Measurements from ENCODE around the gene LRRC72. TPM values are rescaled to one million over a fixed set of nuclear protein-coding genes. Genes with fewer than 3 reads are reported as not detected.

Gene LRRC72
- total and polyA plus RNA-seq, 2 donors (not counting 1 experiment from before 2014, with no cell fraction given): not detected

- Histone ChIP-seq H3K4me2 (ENCODE audit: extremely low read depth, insufficient read depth, low read length) (no peak overlapping the region), H3K36me3 (ENCODE audit: control insufficient read depth, insufficient read depth, low read length) (peaks cover 2% of the 10 kb centered on the region), H3K79me2 (ENCODE audit: control insufficient read depth, insufficient read depth, low read length) (no peaks in the 10 kb centered on the region), H3K9ac (ENCODE audit: insufficient read depth, low read length) (no peak overlapping the region), H3K4me3 (replicated peaks in 1 of 4; ENCODE audit: control extremely low read depth in 1 of 4, insufficient read depth in 1 of 4, low read depth in 3 of 4, low read length in 4 of 4) (no peak overlapping the region), H3K4me1 (ENCODE audit: control insufficient read depth, extremely low read depth, insufficient read depth, low read length) (no peaks in the 10 kb centered on the region), H4K20me1 (ENCODE audit: control insufficient read depth, extremely low read depth, insufficient read depth, low read length) (no peaks in the 10 kb centered on the region), H3K27ac (ENCODE audit: insufficient read depth, low read length) (no peak overlapping the region), H3K9me3 (ENCODE audit: control insufficient read depth, insufficient read depth, low read depth, low read length) (no peaks in the 10 kb centered on the region), H2AFZ (ENCODE audit: low read length) (no peak overlapping the region), H3K27me3 (ENCODE audit: control insufficient read depth, insufficient read depth, low read length) (no peaks in the 10 kb centered on the region)
- DNase-seq (ENCODE audit: low read depth in 2 of 2): no peak
- TF ChIP-seq, protein P1, sequence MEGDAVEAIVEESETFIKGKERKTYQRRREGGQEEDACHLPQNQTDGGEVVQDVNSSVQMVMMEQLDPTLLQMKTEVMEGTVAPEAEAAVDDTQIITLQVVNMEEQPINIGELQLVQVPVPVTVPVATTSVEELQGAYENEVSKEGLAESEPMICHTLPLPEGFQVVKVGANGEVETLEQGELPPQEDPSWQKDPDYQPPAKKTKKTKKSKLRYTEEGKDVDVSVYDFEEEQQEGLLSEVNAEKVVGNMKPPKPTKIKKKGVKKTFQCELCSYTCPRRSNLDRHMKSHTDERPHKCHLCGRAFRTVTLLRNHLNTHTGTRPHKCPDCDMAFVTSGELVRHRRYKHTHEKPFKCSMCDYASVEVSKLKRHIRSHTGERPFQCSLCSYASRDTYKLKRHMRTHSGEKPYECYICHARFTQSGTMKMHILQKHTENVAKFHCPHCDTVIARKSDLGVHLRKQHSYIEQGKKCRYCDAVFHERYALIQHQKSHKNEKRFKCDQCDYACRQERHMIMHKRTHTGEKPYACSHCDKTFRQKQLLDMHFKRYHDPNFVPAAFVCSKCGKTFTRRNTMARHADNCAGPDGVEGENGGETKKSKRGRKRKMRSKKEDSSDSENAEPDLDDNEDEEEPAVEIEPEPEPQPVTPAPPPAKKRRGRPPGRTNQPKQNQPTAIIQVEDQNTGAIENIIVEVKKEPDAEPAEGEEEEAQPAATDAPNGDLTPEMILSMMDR (conservative IDR thresholded peaks at IDR 0.05 in 1 of 2, IDR thresholded peaks at IDR 0.05 in 1 of 2; ENCODE audit: low read depth in 1 of 2, low read length in 2 of 2): no peak
- TF ChIP-seq EZH2 (IDR thresholded peaks at IDR 0.05; ENCODE audit: low read length, missing control alignments): no peak
Observed at GRCh38 chr7:16611711-16612110, 85.1 kb downstream of the LRRC72 start.

GRCh38 chr7:16615228-16615627, 88.6 kb downstream of the LRRC72 start:
- no peaks in the 10 kb centered on the region for H3K4me1 ChIP-seq (ENCODE audit: control insufficient read depth, extremely low read depth, insufficient read depth, low read length)
- H3K27me3 ChIP-seq (ENCODE audit: control insufficient read depth, insufficient read depth, low read length): no peaks in the 10 kb centered on the region
- no peaks in the 10 kb centered on the region for H4K20me1 ChIP-seq (ENCODE audit: control insufficient read depth, extremely low read depth, insufficient read depth, low read length)
- TF ChIP-seq, protein P1 (conservative IDR thresholded peaks at IDR 0.05 in 1 of 2, IDR thresholded peaks at IDR 0.05 in 1 of 2; ENCODE audit: low read depth in 1 of 2, low read length in 2 of 2): no peak
- no peak for TF ChIP-seq EZH2 (IDR thresholded peaks at IDR 0.05; ENCODE audit: low read length, missing control alignments)
- no peak overlapping the region for H2AFZ ChIP-seq (ENCODE audit: low read length)
- H3K4me2 ChIP-seq (ENCODE audit: extremely low read depth, insufficient read depth, low read length): no peak overlapping the region
- no peaks in the 10 kb centered on the region for H3K79me2 ChIP-seq (ENCODE audit: control insufficient read depth, insufficient read depth, low read length)
- H3K27ac ChIP-seq (ENCODE audit: insufficient read depth, low read length): no peak overlapping the region
- no peaks in the 10 kb centered on the region for H3K9me3 ChIP-seq (ENCODE audit: control insufficient read depth, insufficient read depth, low read depth, low read length)
- DNase-seq (ENCODE audit: low read depth in 2 of 2): no peak
- H3K36me3 ChIP-seq (ENCODE audit: control insufficient read depth, insufficient read depth, low read length): peaks cover 4% of the 10 kb centered on the region
- no peak overlapping the region for H3K9ac ChIP-seq (ENCODE audit: insufficient read depth, low read length)
- H3K4me3 ChIP-seq (replicated peaks in 1 of 4; ENCODE audit: control extremely low read depth in 1 of 4, insufficient read depth in 1 of 4, low read depth in 3 of 4, low read length in 4 of 4): no peak overlapping the region

DNA sequence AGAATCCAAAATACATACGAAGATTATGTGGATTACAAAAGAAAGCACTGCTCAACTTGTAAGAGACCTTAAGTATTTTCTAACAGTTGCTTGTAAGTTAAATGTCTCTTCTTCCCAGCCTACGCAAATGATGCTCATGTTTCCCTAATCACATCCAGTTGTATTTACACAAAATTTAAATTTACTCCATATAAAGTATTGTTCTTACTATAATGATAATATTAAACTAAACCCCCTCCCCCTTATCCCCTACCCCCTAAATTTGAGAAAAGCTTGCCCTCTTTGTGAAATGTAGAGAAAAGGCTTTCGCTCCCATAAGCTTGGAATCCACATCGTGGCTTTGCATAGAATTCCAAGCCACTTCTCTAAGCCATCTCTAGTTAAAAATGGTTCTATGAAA, 89.5 kb downstream of the LRRC72 start:
- Histone ChIP-seq H2AFZ (ENCODE audit: low read length) (no peak overlapping the region), H4K20me1 (ENCODE audit: control insufficient read depth, extremely low read depth, insufficient read depth, low read length) (no peaks in the 10 kb centered on the region), H3K4me1 (ENCODE audit: control insufficient read depth, extremely low read depth, insufficient read depth, low read length) (no peaks in the 10 kb centered on the region), H3K4me2 (ENCODE audit: extremely low read depth, insufficient read depth, low read length) (no peak overlapping the region), H3K9ac (ENCODE audit: insufficient read depth, low read length) (no peak overlapping the region), H3K27ac (ENCODE audit: insufficient read depth, low read length) (no peak overlapping the region), H3K9me3 (ENCODE audit: control insufficient read depth, insufficient read depth, low read depth, low read length) (no peaks in the 10 kb centered on the region), H3K4me3 (replicated peaks in 1 of 4; ENCODE audit: control extremely low read depth in 1 of 4, insufficient read depth in 1 of 4, low read depth in 3 of 4, low read length in 4 of 4) (no peak overlapping the region), H3K79me2 (ENCODE audit: control insufficient read depth, insufficient read depth, low read length) (no peaks in the 10 kb centered on the region), H3K36me3 (ENCODE audit: control insufficient read depth, insufficient read depth, low read length) (peaks cover 4% of the 10 kb centered on the region), H3K27me3 (ENCODE audit: control insufficient read depth, insufficient read depth, low read length) (no peaks in the 10 kb centered on the region)
- TF ChIP-seq EZH2 (IDR thresholded peaks at IDR 0.05; ENCODE audit: low read length, missing control alignments): no peak
- TF ChIP-seq, protein P1 (conservative IDR thresholded peaks at IDR 0.05 in 1 of 2, IDR thresholded peaks at IDR 0.05 in 1 of 2; ENCODE audit: low read depth in 1 of 2, low read length in 2 of 2): no peak
- DNase-seq (ENCODE audit: low read depth in 2 of 2): no peak

Data from fibroblast of lung (primary cell).